Gastrocnemius medialis (tissue), 4 donors: ENCODE results near the gene PRDM16.

Experiments used
- POLR2A ChIP-seq, 2 donors: fragments of 450-650 bp; IDR thresholded peaks; one replicate each; pipeline ENCODE4 v1.6.1; 2017; ENCODE audit warnings: antibody characterized with exemption in 2 of 2, mild to moderate bottlenecking in 2 of 2, moderate library complexity in 2 of 2
- TF ChIP-seq, protein P1 (sequence below), 5 experiments: fragments of 450-650 bp in 3 of 5; fragments of 200-600 bp in 2 of 5; sonication (generic) in 2 of 5; IDR thresholded peaks in 4 of 5; conservative IDR thresholded peaks in 1 of 5; 1 replicate in 4 of 5; 2 replicates in 1 of 5; pipeline ENCODE4 v1.5.1; 2016 to 2019; ENCODE audit warnings: antibody characterized with exemption in 5 of 5, mild to moderate bottlenecking in 3 of 5, moderate library complexity in 3 of 5

- TF ChIP-seq, protein P1, sequence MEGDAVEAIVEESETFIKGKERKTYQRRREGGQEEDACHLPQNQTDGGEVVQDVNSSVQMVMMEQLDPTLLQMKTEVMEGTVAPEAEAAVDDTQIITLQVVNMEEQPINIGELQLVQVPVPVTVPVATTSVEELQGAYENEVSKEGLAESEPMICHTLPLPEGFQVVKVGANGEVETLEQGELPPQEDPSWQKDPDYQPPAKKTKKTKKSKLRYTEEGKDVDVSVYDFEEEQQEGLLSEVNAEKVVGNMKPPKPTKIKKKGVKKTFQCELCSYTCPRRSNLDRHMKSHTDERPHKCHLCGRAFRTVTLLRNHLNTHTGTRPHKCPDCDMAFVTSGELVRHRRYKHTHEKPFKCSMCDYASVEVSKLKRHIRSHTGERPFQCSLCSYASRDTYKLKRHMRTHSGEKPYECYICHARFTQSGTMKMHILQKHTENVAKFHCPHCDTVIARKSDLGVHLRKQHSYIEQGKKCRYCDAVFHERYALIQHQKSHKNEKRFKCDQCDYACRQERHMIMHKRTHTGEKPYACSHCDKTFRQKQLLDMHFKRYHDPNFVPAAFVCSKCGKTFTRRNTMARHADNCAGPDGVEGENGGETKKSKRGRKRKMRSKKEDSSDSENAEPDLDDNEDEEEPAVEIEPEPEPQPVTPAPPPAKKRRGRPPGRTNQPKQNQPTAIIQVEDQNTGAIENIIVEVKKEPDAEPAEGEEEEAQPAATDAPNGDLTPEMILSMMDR (IDR thresholded peaks at IDR 0.05 in 4 of 5, conservative IDR thresholded peaks at IDR 0.05 in 1 of 5): no peak
- TF ChIP-seq POLR2A (IDR thresholded peaks at IDR 0.05): no peak
Measured at GRCh38 chr1:3049905-3050304, 19.1 kb upstream of the PRDM16 start.
